Prostate gland (tissue), 2 donors: ENCODE data around the gene SMYD3.

ENCODE experiments used
- CTCF ChIP-seq, 4 experiments: fragments of 200-600 bp in 2 of 4; fragments of 450-650 bp in 2 of 4; sonication (generic) in 2 of 4; IDR thresholded peaks; 1 replicate in 3 of 4; 2 replicates in 1 of 4; pipeline ENCODE4 v1.5.1; 2016 to 2019; ENCODE audit warnings: antibody characterized with exemption in 4 of 4, mild to moderate bottlenecking in 2 of 4, moderate library complexity in 2 of 4
- POLR2A ChIP-seq: fragments of 450-650 bp; IDR thresholded peaks from one replicate; pipeline ENCODE4 v1.6.1; 2016; ENCODE audit warnings: antibody characterized with exemption, mild to moderate bottlenecking

- TF ChIP-seq CTCF (IDR thresholded peaks at IDR 0.05), result no peak
- no peak for TF ChIP-seq POLR2A
Observed at GRCh38 chr1:245979589-245979988, 527.5 kb downstream of the SMYD3 start.
